HepG2 (cell line): ENCODE measurements around the gene P3R3URF. TPM values are rescaled to one million over a fixed set of nuclear protein-coding genes. Genes with fewer than 3 reads are reported as not detected.

Experiments used
- ATAC-seq: fragments of 200-7000 bp; cut with Tn5 transposase; 3 replicates; pipeline ENCODE4 v1.9.1; 2020; ENCODE audit warnings: mild to moderate bottlenecking, moderate library complexity
- BruUV-seq: library from RNA; stranded (reverse); fragments of 400-500 nt; replicated peaks from 2 replicates; lab custom pipeline; 2021; lab: Mats Ljungman, UMichigan
- CTCF ChIA-PET: fragments of 300-600 bp; formaldehyde crosslinking; extraction: SDS; loops from one replicate; lab custom pipeline; 2021; ENCODE audit warnings: low total read pairs, inconsistent platforms, low intra/inter-chr PET ratio; lab: Yijun Ruan, JAX
- POLR2A ChIA-PET: fragments of 350-600 bp; sonication (Branson Sonifier 250); formaldehyde crosslinking; loops from one replicate; lab custom pipeline; 2020; ENCODE audit warnings: antibody characterized with exemption, inconsistent platforms; lab: Yijun Ruan, JAX
- DNase-seq: peaks from one replicate; pipeline ENCODE4 v3.0.0-alpha.2; 2015; ENCODE audit warnings: low spot score
- FAIRE-seq: peaks from 3 replicates; lab custom pipeline; 2011; peaks lifted over from hg19 to GRCh38; lab: Jason Lieb, UNC
- H2AFZ ChIP-seq: one replicate; pipeline ENCODE4 v1.6.1; 2011; ENCODE audit warnings: low read length, inconsistent platforms
- H3K27ac ChIP-seq: fragments of 300-600 bp; 3 replicates; pipeline ENCODE4 v1.8.0; 2011; ENCODE audit warnings: mixed run types, mild to moderate bottlenecking, mixed read lengths, low read length, inconsistent platforms; ENCODE audit not compliant: insufficient read depth; ENCODE audit errors: extremely low read length
- H3K27me3 ChIP-seq, 2 experiments: fragments of 200-600 bp in 1 of 2; 2 replicates in 1 of 2; 3 replicates in 1 of 2; pipeline versions ENCODE4 v1.6.0 to v1.8.0; 2011; ENCODE audit warnings: low read length in 2 of 2, mild to moderate bottlenecking in 2 of 2, moderate library complexity in 2 of 2, inconsistent platforms in 1 of 2; ENCODE audit not compliant: insufficient read depth in 2 of 2, control insufficient read depth in 1 of 2
- H3K36me3 ChIP-seq, 2 experiments: fragments of 200-600 bp in 1 of 2; replicated peaks in 1 of 2; 2 replicates in 1 of 2; 3 replicates in 1 of 2; pipeline versions ENCODE4 v1.5.1 to v1.8.0; 2011; ENCODE audit warnings: low read length in 2 of 2, inconsistent platforms in 1 of 2; ENCODE audit not compliant: insufficient read depth in 2 of 2, control insufficient read depth in 1 of 2
- H3K4me1 ChIP-seq: 2 replicates; pipeline ENCODE4 v1.5.1; 2012; ENCODE audit warnings: low read length, inconsistent platforms; ENCODE audit not compliant: insufficient read depth
- H3K4me2 ChIP-seq: 2 replicates; pipeline ENCODE4 v1.6.0; 2011; ENCODE audit warnings: low read depth, low read length, inconsistent platforms
- H3K4me3 ChIP-seq, 3 experiments: fragments of 200-600 bp in 1 of 3; sonication (generic), shearing (Covaris generic) in 1 of 3; replicated peaks in 1 of 3; 2 replicates each; pipeline ENCODE4 v1.5.1; 2011 to 2016; ENCODE audit warnings: low read length in 3 of 3, inconsistent platforms in 2 of 3, low read depth in 2 of 3, mild to moderate bottlenecking in 2 of 3, control low read depth in 1 of 3, mixed read lengths in 1 of 3; ENCODE audit not compliant: insufficient read depth in 1 of 3
- H3K79me2 ChIP-seq: one replicate; pipeline ENCODE4 v1.6.1; 2011; ENCODE audit warnings: low read length, inconsistent platforms; ENCODE audit not compliant: insufficient read depth
- H3K9ac ChIP-seq: 2 replicates; pipeline ENCODE4 v1.6.0; 2011; ENCODE audit warnings: mild to moderate bottlenecking, low read depth, low read length, inconsistent platforms; ENCODE audit not compliant: insufficient read depth
- H3K9me3 ChIP-seq: 2 replicates; pipeline ENCODE4 v1.5.1; 2012; ENCODE audit warnings: mild to moderate bottlenecking, low read length
- H4K20me1 ChIP-seq: 2 replicates; pipeline ENCODE4 v1.6.0; 2011; ENCODE audit warnings: inconsistent platforms, mild to moderate bottlenecking, low read length, moderate library complexity; ENCODE audit not compliant: insufficient read depth
- CTCF ChIP-seq: sonication (generic); formaldehyde crosslinking; IDR thresholded peaks from 2 replicates; pipeline ENCODE4 v1.5.0; 2020; ENCODE audit warnings: mild to moderate bottlenecking, missing genetic modification reagents, moderate library complexity
- NR0B2 ChIP-seq: sonication (generic); formaldehyde crosslinking; IDR thresholded peaks from 2 replicates; pipeline ENCODE4 v1.4.0; 2020; ENCODE audit warnings: mild to moderate bottlenecking, missing genetic modification reagents
- REST ChIP-seq, 2 experiments: IDR thresholded peaks; 2 replicates each; pipeline ENCODE4 v1.6.1; 2011 to 2012; ENCODE audit warnings: low read length in 2 of 2, borderline replicate concordance in 1 of 2, low read depth in 1 of 2, mild to moderate bottlenecking in 1 of 2, moderate library complexity in 1 of 2
- ZNF687 ChIP-seq: sonication (generic); formaldehyde crosslinking; IDR thresholded peaks from 2 replicates; pipeline ENCODE4 v1.5.1; 2020; ENCODE audit warnings: mild to moderate bottlenecking, missing genetic modification reagents, moderate library complexity
- WGBS: methylation state at CpG from one replicate; pipeline ENCODE4 v1.1.6; 2017; ENCODE audit warnings: low lambda C conversion rate; 5-methylcytosine and 5-hydroxymethylcytosine counted together
- in situ Hi-C: cut with HindIII; loops from 2 replicates; pipeline ENCODE4 v1.10.0; 2017; ENCODE audit warnings: low pct_unique_long_range_greater_than_20kb; ENCODE audit not compliant: extremely low pct_ligation_motif_present
- intact Hi-C: fragments of 100-400 bp; cut with micrococcal nuclease; formaldehyde crosslinking; loops from one replicate; pipeline ENCODE4 v1.10.0; 2022; ENCODE audit not compliant: unreplicated experiment
- polyA plus RNA-seq, 8 experiments: library from polyadenylated mRNA; depleted of rRNA in 3 of 8; stranded (reverse) in 7 of 8; unstranded in 1 of 8; fragments of >200 nt; fragmentation: Illumina TruSeq in 4 of 8; extraction: Trizol in 4 of 8; gene quantifications; 2 replicates each; pipeline versions ENCODE4 v1.2.1 to v1.2.3, GENCODE V29; 2011 to 2016; ENCODE audit warnings: low read depth in 4 of 8, missing spikeins in 1 of 8, mixed read lengths in 1 of 8; ENCODE audit not compliant: insufficient read depth in 1 of 8
- total RNA-seq, 5 experiments: library from RNA; depleted of rRNA; stranded (reverse); fragments of >200 nt; fragmentation: Illumina TruSeq; extraction: Trizol; gene quantifications; 2 replicates each; pipeline ENCODE4 v1.2.3, GENCODE V29; 2016; ENCODE audit warnings: low read depth in 1 of 5

P3R3URF gene
- total and polyA plus RNA-seq, 2 of the 13 experiments (the other 11 are each of a cell fraction or from before 2014, with no cell fraction given) = not detected

- H3K36me3 ChIP-seq = no peaks in the 10 kb centered on the region
- no peak overlapping the region for H3K9ac ChIP-seq
- no peaks in the 10 kb centered on the region for H3K9me3 ChIP-seq
- no peak overlapping the region for H2AFZ ChIP-seq
- DNase-seq = no peak
- no peak overlapping the region for H3K27ac ChIP-seq
- intact Hi-C loops = no loop called here
- ChIA-PET CTCF (no interaction called here), POLR2A (interaction anchor here (0.9 to 1.4 kb wide), 2 partner anchors 21 to 27 kb away, joined by 3 to 4 read pairs; no protein-coding TSS in a partner anchor)
- no peaks in the 10 kb centered on the region for H4K20me1 ChIP-seq
- FAIRE-seq = no peak
- WGBS = 48% methylated on average over 6 of the region's 18 CpGs
- no TSS peak for BruUV-seq
- peak overlapping the region; percentile 56 for H3K4me2 ChIP-seq
- peaks cover 51% of the 10 kb centered on the region for H3K4me1 ChIP-seq
- H3K27me3 ChIP-seq = no peaks in the 10 kb centered on the region
- ATAC-seq = peak; percentile 51
- in situ Hi-C loops = loop anchor here (5.0 kb wide), 2 partner anchors 38 to 183 kb away; no protein-coding TSS in a partner anchor
- H3K79me2 ChIP-seq = no peaks in the 10 kb centered on the region
- H3K4me3 ChIP-seq = 0 out of 6 replicates have a peak overlapping the region, but pooled peaks of 1 of the 3 experiments have one; percentile 13
- TF ChIP-seq ZNF687 (peak; percentile 43; the same call in 1 of the 2 replicates), CTCF (CRISPR knock-in tag) (0 out of 2 replicates have a peak, but pooled peaks have one; percentile 13), NR0B2 (CRISPR knock-in tag) (0 out of 2 replicates have a peak, but pooled peaks have one; percentile 39), REST (IDR thresholded peaks at IDR 0.05; ENCODE audit: borderline replicate concordance in 1 of 2, low read depth in 1 of 2, low read length in 2 of 2) (peak in 1 of 2 experiments; percentile 15; a peak in 1 of 4 replicates)
These were observed 43.5 kb upstream of the P3R3URF start for GRCh38 chr1:46219551-46220520.
